ENCODE data around the gene PI4KA. TPM values are rescaled to one million over a fixed set of nuclear protein-coding genes. Genes with fewer than 3 reads are reported as not detected.

PI4KA gene
- total and polyA plus RNA-seq, 2 of the 13 experiments (the other 11 are each of a cell fraction or from before 2014, with no cell fraction given) = 27.4 to 56.4 TPM

DNA sequence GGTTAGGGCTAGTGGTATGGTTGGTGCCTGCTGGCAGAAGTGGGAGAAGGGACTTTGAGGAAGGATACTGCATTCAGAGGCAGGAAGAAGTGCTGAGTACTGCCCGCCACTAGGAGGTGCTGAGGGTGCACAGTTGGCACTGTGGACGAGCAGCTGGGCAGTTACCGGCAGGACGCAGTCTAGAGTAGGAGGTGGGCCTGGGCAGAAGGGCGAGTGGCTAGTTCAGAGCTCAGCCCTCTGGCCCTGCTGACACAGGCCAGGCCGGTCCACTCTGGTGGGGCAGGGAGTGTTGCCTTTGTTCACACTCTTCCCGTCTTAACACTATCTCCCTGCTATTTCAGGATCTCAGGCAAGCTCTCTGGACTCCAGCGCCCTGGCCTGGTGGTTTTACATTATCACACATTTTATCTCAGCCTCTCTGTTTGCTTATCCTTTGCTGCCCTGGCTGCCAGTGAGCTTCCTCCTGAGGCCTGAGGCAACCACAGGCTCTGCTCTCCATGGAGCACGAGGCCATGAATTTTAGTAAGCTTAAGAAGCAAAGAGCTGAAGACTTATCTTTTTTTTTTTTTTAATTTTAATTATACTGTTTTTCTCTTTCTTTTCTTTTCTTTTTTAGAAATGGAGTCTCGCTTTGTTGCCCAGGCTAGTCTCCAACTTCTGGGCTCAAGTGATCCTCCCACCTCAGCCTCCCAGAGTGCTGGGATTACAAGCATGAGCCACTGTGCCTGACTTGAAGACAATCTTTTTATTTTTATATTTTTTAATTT is 27.1 kb upstream of the PI4KA start (continued):
- TF ChIP-seq ZNF331 (CRISPR knock-in tag; IDR thresholded peaks at IDR 0.05) (peak; percentile 82; the same call in 1 of the 2 replicates), ZNF225 (CRISPR knock-in tag; IDR thresholded peaks at IDR 0.05) (peak; percentile 66; the same call in 1 of the 2 replicates), NCOA2 (CRISPR knock-in tag; IDR thresholded peaks at IDR 0.05) (no peak), RFXAP (CRISPR knock-in tag; IDR thresholded peaks at IDR 0.05; ENCODE audit: borderline replicate concordance) (peak; percentile 62; the same call in 1 of the 2 replicates), FIP1L1 (IDR thresholded peaks at IDR 0.05; ENCODE audit: borderline replicate concordance, insufficient read depth, low read depth, low read length) (no peak), MAFF (IDR thresholded peaks at IDR 0.05; ENCODE audit: low read depth, low read length) (peak; percentile 47; the same call in 1 of the 2 replicates), PCBP1 (IDR thresholded peaks at IDR 0.05; ENCODE audit: borderline replicate concordance, low read depth, low read length) (no peak), SOX5 (CRISPR knock-in tag; IDR thresholded peaks at IDR 0.05; ENCODE audit: borderline replicate concordance) (peak; percentile 58; the same call in 1 of the 2 replicates), PLRG1 (conservative IDR thresholded peaks at IDR 0.05) (no peak), ZNF160 (CRISPR knock-in tag; IDR thresholded peaks at IDR 0.05) (no peak), SMARCE1 (IDR thresholded peaks at IDR 0.05; ENCODE audit: borderline replicate concordance) (no peak), HOXA5 (CRISPR knock-in tag; IDR thresholded peaks at IDR 0.05) (0 out of 2 replicates have a peak, but pooled peaks have one; percentile 34), ZNF883 (CRISPR knock-in tag; IDR thresholded peaks at IDR 0.05; ENCODE audit: not compliant biosample characterization) (peak; percentile 85), EED (CRISPR knock-in tag; IDR thresholded peaks at IDR 0.05) (no peak; the same call in 1 of the 2 replicates), ZMYM2 (CRISPR knock-in tag; IDR thresholded peaks at IDR 0.05) (no peak)
- TF ChIP-seq, protein P1, sequence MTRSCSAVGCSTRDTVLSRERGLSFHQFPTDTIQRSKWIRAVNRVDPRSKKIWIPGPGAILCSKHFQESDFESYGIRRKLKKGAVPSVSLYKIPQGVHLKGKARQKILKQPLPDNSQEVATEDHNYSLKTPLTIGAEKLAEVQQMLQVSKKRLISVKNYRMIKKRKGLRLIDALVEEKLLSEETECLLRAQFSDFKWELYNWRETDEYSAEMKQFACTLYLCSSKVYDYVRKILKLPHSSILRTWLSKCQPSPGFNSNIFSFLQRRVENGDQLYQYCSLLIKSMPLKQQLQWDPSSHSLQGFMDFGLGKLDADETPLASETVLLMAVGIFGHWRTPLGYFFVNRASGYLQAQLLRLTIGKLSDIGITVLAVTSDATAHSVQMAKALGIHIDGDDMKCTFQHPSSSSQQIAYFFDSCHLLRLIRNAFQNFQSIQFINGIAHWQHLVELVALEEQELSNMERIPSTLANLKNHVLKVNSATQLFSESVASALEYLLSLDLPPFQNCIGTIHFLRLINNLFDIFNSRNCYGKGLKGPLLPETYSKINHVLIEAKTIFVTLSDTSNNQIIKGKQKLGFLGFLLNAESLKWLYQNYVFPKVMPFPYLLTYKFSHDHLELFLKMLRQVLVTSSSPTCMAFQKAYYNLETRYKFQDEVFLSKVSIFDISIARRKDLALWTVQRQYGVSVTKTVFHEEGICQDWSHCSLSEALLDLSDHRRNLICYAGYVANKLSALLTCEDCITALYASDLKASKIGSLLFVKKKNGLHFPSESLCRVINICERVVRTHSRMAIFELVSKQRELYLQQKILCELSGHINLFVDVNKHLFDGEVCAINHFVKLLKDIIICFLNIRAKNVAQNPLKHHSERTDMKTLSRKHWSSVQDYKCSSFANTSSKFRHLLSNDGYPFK (CRISPR knock-in tag; IDR thresholded peaks at IDR 0.05; ENCODE audit: borderline replicate concordance) = peak; percentile 82; the same call in 1 of the 2 replicates
- TF ChIP-seq, protein P2, sequence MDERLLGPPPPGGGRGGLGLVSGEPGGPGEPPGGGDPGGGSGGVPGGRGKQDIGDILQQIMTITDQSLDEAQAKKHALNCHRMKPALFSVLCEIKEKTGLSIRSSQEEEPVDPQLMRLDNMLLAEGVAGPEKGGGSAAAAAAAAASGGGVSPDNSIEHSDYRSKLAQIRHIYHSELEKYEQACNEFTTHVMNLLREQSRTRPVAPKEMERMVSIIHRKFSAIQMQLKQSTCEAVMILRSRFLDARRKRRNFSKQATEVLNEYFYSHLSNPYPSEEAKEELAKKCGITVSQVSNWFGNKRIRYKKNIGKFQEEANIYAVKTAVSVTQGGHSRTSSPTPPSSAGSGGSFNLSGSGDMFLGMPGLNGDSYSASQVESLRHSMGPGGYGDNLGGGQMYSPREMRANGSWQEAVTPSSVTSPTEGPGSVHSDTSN (CRISPR knock-in tag; IDR thresholded peaks at IDR 0.05) = no peak
- TF ChIP-seq, protein P3, sequence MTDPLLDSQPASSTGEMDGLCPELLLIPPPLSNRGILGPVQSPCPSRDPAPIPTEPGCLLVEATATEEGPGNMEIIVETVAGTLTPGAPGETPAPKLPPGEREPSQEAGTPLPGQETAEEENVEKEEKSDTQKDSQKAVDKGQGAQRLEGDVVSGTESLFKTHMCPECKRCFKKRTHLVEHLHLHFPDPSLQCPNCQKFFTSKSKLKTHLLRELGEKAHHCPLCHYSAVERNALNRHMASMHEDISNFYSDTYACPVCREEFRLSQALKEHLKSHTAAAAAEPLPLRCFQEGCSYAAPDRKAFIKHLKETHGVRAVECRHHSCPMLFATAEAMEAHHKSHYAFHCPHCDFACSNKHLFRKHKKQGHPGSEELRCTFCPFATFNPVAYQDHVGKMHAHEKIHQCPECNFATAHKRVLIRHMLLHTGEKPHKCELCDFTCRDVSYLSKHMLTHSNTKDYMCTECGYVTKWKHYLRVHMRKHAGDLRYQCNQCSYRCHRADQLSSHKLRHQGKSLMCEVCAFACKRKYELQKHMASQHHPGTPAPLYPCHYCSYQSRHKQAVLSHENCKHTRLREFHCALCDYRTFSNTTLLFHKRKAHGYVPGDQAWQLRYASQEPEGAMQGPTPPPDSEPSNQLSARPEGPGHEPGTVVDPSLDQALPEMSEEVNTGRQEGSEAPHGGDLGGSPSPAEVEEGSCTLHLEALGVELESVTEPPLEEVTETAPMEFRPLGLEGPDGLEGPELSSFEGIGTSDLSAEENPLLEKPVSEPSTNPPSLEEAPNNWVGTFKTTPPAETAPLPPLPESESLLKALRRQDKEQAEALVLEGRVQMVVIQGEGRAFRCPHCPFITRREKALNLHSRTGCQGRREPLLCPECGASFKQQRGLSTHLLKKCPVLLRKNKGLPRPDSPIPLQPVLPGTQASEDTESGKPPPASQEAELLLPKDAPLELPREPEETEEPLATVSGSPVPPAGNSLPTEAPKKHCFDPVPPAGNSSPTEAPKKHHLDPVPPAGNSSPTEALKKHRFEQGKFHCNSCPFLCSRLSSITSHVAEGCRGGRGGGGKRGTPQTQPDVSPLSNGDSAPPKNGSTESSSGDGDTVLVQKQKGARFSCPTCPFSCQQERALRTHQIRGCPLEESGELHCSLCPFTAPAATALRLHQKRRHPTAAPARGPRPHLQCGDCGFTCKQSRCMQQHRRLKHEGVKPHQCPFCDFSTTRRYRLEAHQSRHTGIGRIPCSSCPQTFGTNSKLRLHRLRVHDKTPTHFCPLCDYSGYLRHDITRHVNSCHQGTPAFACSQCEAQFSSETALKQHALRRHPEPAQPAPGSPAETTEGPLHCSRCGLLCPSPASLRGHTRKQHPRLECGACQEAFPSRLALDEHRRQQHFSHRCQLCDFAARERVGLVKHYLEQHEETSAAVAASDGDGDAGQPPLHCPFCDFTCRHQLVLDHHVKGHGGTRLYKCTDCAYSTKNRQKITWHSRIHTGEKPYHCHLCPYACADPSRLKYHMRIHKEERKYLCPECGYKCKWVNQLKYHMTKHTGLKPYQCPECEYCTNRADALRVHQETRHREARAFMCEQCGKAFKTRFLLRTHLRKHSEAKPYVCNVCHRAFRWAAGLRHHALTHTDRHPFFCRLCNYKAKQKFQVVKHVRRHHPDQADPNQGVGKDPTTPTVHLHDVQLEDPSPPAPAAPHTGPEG (CRISPR knock-in tag; IDR thresholded peaks at IDR 0.05) = no peak
- TF ChIP-seq, protein P4, sequence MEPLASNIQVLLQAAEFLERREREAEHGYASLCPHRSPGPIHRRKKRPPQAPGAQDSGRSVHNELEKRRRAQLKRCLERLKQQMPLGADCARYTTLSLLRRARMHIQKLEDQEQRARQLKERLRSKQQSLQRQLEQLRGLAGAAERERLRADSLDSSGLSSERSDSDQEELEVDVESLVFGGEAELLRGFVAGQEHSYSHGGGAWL (CRISPR knock-in tag; IDR thresholded peaks at IDR 0.05) = no peak

All from HepG2 (cell line).